ENCODE results near the gene NAPEPLD.
"Not testable (repeated sequence)": the region's sequence is repeated elsewhere in the genome, so short reads cannot be mapped to it uniquely, and the experiment has no call there.

DNA sequence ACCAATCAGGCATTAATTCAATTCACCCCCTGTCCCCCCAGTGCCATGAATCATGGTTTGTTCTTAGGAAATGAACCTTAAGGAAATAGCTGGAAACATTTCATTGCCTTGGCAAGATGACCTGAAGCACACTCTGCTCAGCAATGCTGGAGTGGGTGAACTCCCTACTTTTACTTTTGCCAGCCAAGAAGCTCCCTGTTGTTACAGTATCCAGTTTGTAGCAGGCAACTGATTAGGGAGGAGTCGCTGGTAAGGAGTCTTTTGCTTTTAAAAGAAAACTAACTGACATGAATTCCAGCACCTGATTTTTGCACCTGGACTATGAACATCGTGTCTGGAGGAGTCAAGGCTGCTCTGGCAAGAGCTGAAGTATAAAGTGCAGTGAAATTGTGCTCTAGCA lies 13.7 kb upstream of the NAPEPLD start:
- TF ChIP-seq, protein P1, sequence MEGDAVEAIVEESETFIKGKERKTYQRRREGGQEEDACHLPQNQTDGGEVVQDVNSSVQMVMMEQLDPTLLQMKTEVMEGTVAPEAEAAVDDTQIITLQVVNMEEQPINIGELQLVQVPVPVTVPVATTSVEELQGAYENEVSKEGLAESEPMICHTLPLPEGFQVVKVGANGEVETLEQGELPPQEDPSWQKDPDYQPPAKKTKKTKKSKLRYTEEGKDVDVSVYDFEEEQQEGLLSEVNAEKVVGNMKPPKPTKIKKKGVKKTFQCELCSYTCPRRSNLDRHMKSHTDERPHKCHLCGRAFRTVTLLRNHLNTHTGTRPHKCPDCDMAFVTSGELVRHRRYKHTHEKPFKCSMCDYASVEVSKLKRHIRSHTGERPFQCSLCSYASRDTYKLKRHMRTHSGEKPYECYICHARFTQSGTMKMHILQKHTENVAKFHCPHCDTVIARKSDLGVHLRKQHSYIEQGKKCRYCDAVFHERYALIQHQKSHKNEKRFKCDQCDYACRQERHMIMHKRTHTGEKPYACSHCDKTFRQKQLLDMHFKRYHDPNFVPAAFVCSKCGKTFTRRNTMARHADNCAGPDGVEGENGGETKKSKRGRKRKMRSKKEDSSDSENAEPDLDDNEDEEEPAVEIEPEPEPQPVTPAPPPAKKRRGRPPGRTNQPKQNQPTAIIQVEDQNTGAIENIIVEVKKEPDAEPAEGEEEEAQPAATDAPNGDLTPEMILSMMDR (IDR thresholded peaks at IDR 0.05): not testable (repeated sequence)
- TF ChIP-seq POLR2A (IDR thresholded peaks at IDR 0.05): not testable (repeated sequence)
